MCF 10A (cell line): ENCODE data around the gene KCNAB2. TPM values are rescaled to one million over a fixed set of nuclear protein-coding genes. Genes with fewer than 3 reads are reported as not detected.

Experiments used
- BruUV-seq: library from RNA; stranded (reverse); fragments of 400-500 nt; replicated peaks from 2 replicates; lab custom pipeline; 2021; lab: Mats Ljungman, UMichigan
- CTCF ChIA-PET: fragments of 300-600 bp; sonication (Branson Sonifier 250); formaldehyde crosslinking; extraction: SDS; loops from one replicate; lab custom pipeline; 2021; ENCODE audit warnings: antibody characterized with exemption, inconsistent platforms; lab: Yijun Ruan, JAX
- POLR2A ChIA-PET: fragments of 300-600, 350-650 bp; sonication (Branson Sonifier 250); formaldehyde crosslinking; extraction: SDS; loops from one replicate; lab custom pipeline; 2020; ENCODE audit warnings: antibody characterized with exemption, inconsistent platforms; lab: Yijun Ruan, JAX
- DNase-seq: peaks from one replicate; pipeline ENCODE4 v3.0.0-alpha.2; 2018; ENCODE audit not compliant: unreplicated experiment
- H3K27ac Mint-ChIP-seq: one replicate; pipeline ENCODE4 v1.8.0; 2022; ENCODE audit warnings: mild to moderate bottlenecking, low read depth, mixed read lengths; ENCODE audit not compliant: unreplicated experiment
- H3K27me3 Mint-ChIP-seq: one replicate; pipeline ENCODE4 v1.8.0; 2022; ENCODE audit warnings: mixed read lengths; ENCODE audit not compliant: insufficient read depth, unreplicated experiment
- H3K36me3 Mint-ChIP-seq: one replicate; pipeline ENCODE4 v1.8.0; 2022; ENCODE audit warnings: mild to moderate bottlenecking, moderate library complexity, mixed read lengths; ENCODE audit not compliant: insufficient read depth, unreplicated experiment
- H3K4me1 Mint-ChIP-seq: one replicate; pipeline ENCODE4 v1.8.0; 2022; ENCODE audit warnings: mixed read lengths; ENCODE audit not compliant: insufficient read depth, unreplicated experiment
- H3K4me3 Mint-ChIP-seq: one replicate; pipeline ENCODE4 v1.8.0; 2022; ENCODE audit warnings: mild to moderate bottlenecking, moderate library complexity, mixed read lengths; ENCODE audit not compliant: unreplicated experiment
- H3K9me3 Mint-ChIP-seq: one replicate; pipeline ENCODE4 v1.8.0; 2022; ENCODE audit warnings: mixed read lengths; ENCODE audit not compliant: unreplicated experiment
- intact Hi-C: fragments of 100-400 bp; cut with micrococcal nuclease; formaldehyde crosslinking; loops from 2 replicates; pipeline ENCODE4 v1.14.1; 2022
- total RNA-seq: library from RNA; stranded (reverse); gene quantifications from 2 replicates; pipeline ENCODE4 v1.2.3, GENCODE V29; 2022
- TF ChIP-seq, protein P1 (sequence below): fragments of 200-600 bp; IDR thresholded peaks from one replicate; pipeline ENCODE4 v1.8.0; 2022; ENCODE audit warnings: antibody characterized with exemption, mild to moderate bottlenecking; ENCODE audit not compliant: unreplicated experiment

The KCNAB2 gene
- total RNA-seq, 1 experiment from 2014 or later = 11.8 TPM

GRCh38 chr1:6100861-6101783, 55.4 kb downstream of the KCNAB2 start:
- Mint-ChIP-seq H3K4me3 (no peak overlapping the region), H3K4me1 (no peaks in the 10 kb centered on the region), H3K36me3 (peaks cover 10% of the 10 kb centered on the region), H3K9me3 (no peaks in the 10 kb centered on the region), H3K27me3 (no peaks in the 10 kb centered on the region), H3K27ac (no peak overlapping the region)
- TF ChIP-seq, protein P1, sequence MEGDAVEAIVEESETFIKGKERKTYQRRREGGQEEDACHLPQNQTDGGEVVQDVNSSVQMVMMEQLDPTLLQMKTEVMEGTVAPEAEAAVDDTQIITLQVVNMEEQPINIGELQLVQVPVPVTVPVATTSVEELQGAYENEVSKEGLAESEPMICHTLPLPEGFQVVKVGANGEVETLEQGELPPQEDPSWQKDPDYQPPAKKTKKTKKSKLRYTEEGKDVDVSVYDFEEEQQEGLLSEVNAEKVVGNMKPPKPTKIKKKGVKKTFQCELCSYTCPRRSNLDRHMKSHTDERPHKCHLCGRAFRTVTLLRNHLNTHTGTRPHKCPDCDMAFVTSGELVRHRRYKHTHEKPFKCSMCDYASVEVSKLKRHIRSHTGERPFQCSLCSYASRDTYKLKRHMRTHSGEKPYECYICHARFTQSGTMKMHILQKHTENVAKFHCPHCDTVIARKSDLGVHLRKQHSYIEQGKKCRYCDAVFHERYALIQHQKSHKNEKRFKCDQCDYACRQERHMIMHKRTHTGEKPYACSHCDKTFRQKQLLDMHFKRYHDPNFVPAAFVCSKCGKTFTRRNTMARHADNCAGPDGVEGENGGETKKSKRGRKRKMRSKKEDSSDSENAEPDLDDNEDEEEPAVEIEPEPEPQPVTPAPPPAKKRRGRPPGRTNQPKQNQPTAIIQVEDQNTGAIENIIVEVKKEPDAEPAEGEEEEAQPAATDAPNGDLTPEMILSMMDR = no peak
- POLR2A ChIA-PET = interaction anchor here (0.7 kb wide), 1 partner anchor 1566 kb away, joined by 3 read pairs; no protein-coding TSS in a partner anchor
- intact Hi-C loops = no loop called here
- CTCF ChIA-PET = interaction anchor here (0.6 to 1.2 kb wide), 2 partner anchors 48 to 49 kb away, joined by 3 to 4 read pairs; no protein-coding TSS in a partner anchor
- no TSS peak for BruUV-seq
- no peak for DNase-seq

- POLR2A ChIA-PET = interaction anchor here (0.6 kb wide), 1 partner anchor 478 kb away, joined by 3 read pairs; no protein-coding TSS in a partner anchor
- peaks cover 10% of the 10 kb centered on the region for H3K36me3 Mint-ChIP-seq
- H3K27me3 Mint-ChIP-seq = no peaks in the 10 kb centered on the region
- no peaks in the 10 kb centered on the region for H3K9me3 Mint-ChIP-seq
- no peaks in the 10 kb centered on the region for H3K4me1 Mint-ChIP-seq
- DNase-seq = no peak
- intact Hi-C loops = no loop called here
- BruUV-seq = no TSS peak
- CTCF ChIA-PET = interaction anchor here (0.6 kb wide), 1 partner anchor 50 kb away, joined by 4 read pairs; no protein-coding TSS in a partner anchor
- H3K27ac Mint-ChIP-seq = no peak overlapping the region
- H3K4me3 Mint-ChIP-seq = no peak overlapping the region
- TF ChIP-seq, protein P1 = no peak
These were observed 56.3 kb downstream of the KCNAB2 start for GRCh38 chr1:6101826-6102531.

DNA sequence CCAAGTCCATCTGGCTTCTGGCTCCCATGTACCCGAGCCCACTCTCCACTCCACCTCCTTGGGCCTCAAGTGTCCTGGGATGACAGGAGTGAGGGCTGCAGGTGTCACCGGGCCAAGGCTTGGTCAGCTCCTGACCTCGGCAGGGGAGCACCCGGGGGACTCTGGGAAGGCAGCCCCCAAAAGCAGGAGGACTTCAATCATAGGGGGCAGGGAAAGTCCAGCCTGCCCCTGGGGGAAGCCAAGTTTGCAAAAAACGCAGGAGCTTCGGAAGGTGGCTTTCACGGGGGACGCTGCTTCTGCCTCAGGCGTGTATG, 56.8 kb downstream of the KCNAB2 start:
- BruUV-seq = no TSS peak
- CTCF ChIA-PET = no interaction called here
- H3K27ac Mint-ChIP-seq = no peak overlapping the region
- no peak for DNase-seq
- intact Hi-C loops = no loop called here
- H3K27me3 Mint-ChIP-seq = peaks cover 1% of the 10 kb centered on the region
- H3K36me3 Mint-ChIP-seq = peaks cover 5% of the 10 kb centered on the region
- H3K4me1 Mint-ChIP-seq = no peaks in the 10 kb centered on the region
- POLR2A ChIA-PET = no interaction called here
- H3K4me3 Mint-ChIP-seq = no peak overlapping the region
- peaks cover 5% of the 10 kb centered on the region for H3K9me3 Mint-ChIP-seq
- TF ChIP-seq, protein P1 = no peak
